MM.1S (cell line): ENCODE measurements around the gene TBCCD1.
A peak's percentile ranks its signal among the peaks of the same experiment; 100 is the strongest.

Experiments used
- DNase-seq: peaks from one replicate; pipeline ENCODE4 v3.0.0-alpha.2; 2015
- H2AFZ ChIP-seq: fragments of 300-600 bp; sonication (generic); 2 replicates; pipeline ENCODE4 v1.6.0; 2016; ENCODE audit warnings: antibody characterized with exemption, low read length
- H3F3A ChIP-seq: fragments of 300-600 bp; sonication (generic); 2 replicates; pipeline ENCODE4 v1.6.1; 2016; ENCODE audit warnings: mild to moderate bottlenecking, antibody characterized with exemption, low read length, moderate library complexity, mixed read lengths; ENCODE audit not compliant: insufficient read depth
- H3K27ac ChIP-seq: fragments of 300-600 bp; sonication (generic); 2 replicates; pipeline ENCODE4 v1.5.1; 2016; ENCODE audit warnings: mild to moderate bottlenecking, low read length
- H3K27me3 ChIP-seq: fragments of 300-600 bp; sonication (generic); replicated peaks from 2 replicates; pipeline ENCODE4 v1.6.0; 2016; ENCODE audit warnings: low read length; ENCODE audit not compliant: insufficient read depth
- H3K36me3 ChIP-seq: fragments of 300-600 bp; sonication (generic); replicated peaks from 2 replicates; pipeline ENCODE4 v1.6.1; 2016; ENCODE audit warnings: mild to moderate bottlenecking, low read length, mixed read lengths; ENCODE audit not compliant: insufficient read depth
- H3K4me1 ChIP-seq: fragments of 300-600 bp; sonication (generic); 2 replicates; pipeline ENCODE4 v1.6.1; 2016; ENCODE audit warnings: low read length, mixed read lengths
- H3K4me2 ChIP-seq: fragments of 300-600 bp; sonication (generic); 2 replicates; pipeline ENCODE4 v1.6.0; 2016; ENCODE audit warnings: low read depth, low read length
- H3K4me3 ChIP-seq: fragments of 300-600 bp; sonication (generic); 2 replicates; pipeline ENCODE4 v1.5.1; 2016; ENCODE audit warnings: low read length, mixed read lengths
- H3K79me2 ChIP-seq: fragments of 300-600 bp; sonication (generic); 2 replicates; pipeline ENCODE4 v1.6.1; 2016; ENCODE audit warnings: mixed run types, low read length, mixed read lengths
- H3K9ac ChIP-seq: fragments of 300-600 bp; sonication (generic); 2 replicates; pipeline ENCODE4 v1.6.1; 2016; ENCODE audit warnings: low read length, mixed read lengths
- H3K9me2 ChIP-seq: fragments of 300-600 bp; sonication (generic); replicated peaks from 2 replicates; pipeline ENCODE4 v1.6.1; 2016; ENCODE audit warnings: mild to moderate bottlenecking, low read length, mixed read lengths; ENCODE audit not compliant: insufficient read depth
- H3K9me3 ChIP-seq: fragments of 300-600 bp; sonication (generic); replicated peaks from 2 replicates; pipeline ENCODE4 v1.6.1; 2016; ENCODE audit warnings: mild to moderate bottlenecking, low read length, mixed read lengths; ENCODE audit not compliant: insufficient read depth
- H4K20me1 ChIP-seq: fragments of 300-600 bp; sonication (generic); 2 replicates; pipeline ENCODE4 v1.6.1; 2016; ENCODE audit warnings: mild to moderate bottlenecking, low read length, moderate library complexity, mixed read lengths; ENCODE audit not compliant: insufficient read depth
- CTCF ChIP-seq: fragments of 300-600 bp; sonication (generic); IDR thresholded peaks from 2 replicates; pipeline ENCODE4 v1.5.1; 2016; ENCODE audit warnings: antibody characterized with exemption, low read length, mixed read lengths
- EZH2 ChIP-seq: fragments of 300-600 bp; sonication (generic); optimal IDR thresholded peaks from 2 replicates; pipeline ENCODE3; 2017; ENCODE audit warnings: low read depth, mild to moderate bottlenecking, antibody characterized with exemption, low read length, mixed read lengths
- EZH2phosphoT487 ChIP-seq: fragments of 300-600 bp; sonication (generic); IDR thresholded peaks from 2 replicates; pipeline ENCODE4 v1.6.1; 2018; ENCODE audit warnings: antibody characterized with exemption, low read length

The TBCCD1 gene

GRCh38 chr3:186520957-186521842 lies 45.9 kb downstream of the TBCCD1 start:
- H3K27ac ChIP-seq: no peak overlapping the region
- no peaks in the 10 kb centered on the region for H3K4me1 ChIP-seq
- H3K9me2 ChIP-seq: no peaks in the 10 kb centered on the region
- H3K9ac ChIP-seq: no peak overlapping the region
- no peaks in the 10 kb centered on the region for H3K9me3 ChIP-seq
- H3K4me3 ChIP-seq: no peak overlapping the region
- H3K27me3 ChIP-seq: no peaks in the 10 kb centered on the region
- 0 out of 2 replicates have a peak overlapping the region, but pooled peaks have one; percentile 1 for H2AFZ ChIP-seq
- no peak for DNase-seq
- H3F3A ChIP-seq: no peaks in the 10 kb centered on the region
- TF ChIP-seq EZH2phosphoT487: no peak
- H3K79me2 ChIP-seq: no peaks in the 10 kb centered on the region
- no peaks in the 10 kb centered on the region for H4K20me1 ChIP-seq
- no peak overlapping the region for H3K4me2 ChIP-seq
- no peaks in the 10 kb centered on the region for H3K36me3 ChIP-seq

- H4K20me1 ChIP-seq: no peaks in the 10 kb centered on the region
- no peaks in the 10 kb centered on the region for H3F3A ChIP-seq
- H3K27ac ChIP-seq: no peak overlapping the region
- no peaks in the 10 kb centered on the region for H3K79me2 ChIP-seq
- H3K9me3 ChIP-seq: no peaks in the 10 kb centered on the region
- no peak overlapping the region for H3K9ac ChIP-seq
- no peaks in the 10 kb centered on the region for H3K27me3 ChIP-seq
- H3K4me2 ChIP-seq: no peak overlapping the region
- no peaks in the 10 kb centered on the region for H3K4me1 ChIP-seq
- no peak for DNase-seq
- H3K9me2 ChIP-seq: no peaks in the 10 kb centered on the region
- no peaks in the 10 kb centered on the region for H3K36me3 ChIP-seq
- no peak overlapping the region for H2AFZ ChIP-seq
- H3K4me3 ChIP-seq: no peak overlapping the region
- TF ChIP-seq EZH2 (no peak), EZH2phosphoT487 (no peak), CTCF (no peak)
Measured at GRCh38 chr3:186520431-186520830, 46.7 kb downstream of the TBCCD1 start.

GRCh38 chr3:186519021-186519658 lies 48.0 kb downstream of the TBCCD1 start:
- no peak overlapping the region for H3K27ac ChIP-seq
- no peaks in the 10 kb centered on the region for H3K9me3 ChIP-seq
- H3K4me1 ChIP-seq: no peaks in the 10 kb centered on the region
- no peak overlapping the region for H3K4me2 ChIP-seq
- no peak overlapping the region for H3K4me3 ChIP-seq
- TF ChIP-seq EZH2: no peak
- TF ChIP-seq CTCF: no peak
- TF ChIP-seq EZH2phosphoT487: no peak
- H2AFZ ChIP-seq: no peak overlapping the region
- no peaks in the 10 kb centered on the region for H3F3A ChIP-seq
- no peaks in the 10 kb centered on the region for H3K36me3 ChIP-seq
- H3K9me2 ChIP-seq: no peaks in the 10 kb centered on the region
- H3K79me2 ChIP-seq: no peaks in the 10 kb centered on the region
- no peaks in the 10 kb centered on the region for H3K27me3 ChIP-seq
- no peak overlapping the region for H3K9ac ChIP-seq
- DNase-seq: no peak
- no peaks in the 10 kb centered on the region for H4K20me1 ChIP-seq

- Histone ChIP-seq H3K79me2 (no peaks in the 10 kb centered on the region), H3K9me3 (no peaks in the 10 kb centered on the region), H3K4me1 (no peaks in the 10 kb centered on the region), H3K27ac (no peak overlapping the region), H3K27me3 (no peaks in the 10 kb centered on the region), H2AFZ (no peak overlapping the region), H3K9me2 (no peaks in the 10 kb centered on the region), H3F3A (no peaks in the 10 kb centered on the region), H3K9ac (no peak overlapping the region), H3K4me2 (no peak overlapping the region), H3K4me3 (no peak overlapping the region), H3K36me3 (no peaks in the 10 kb centered on the region), H4K20me1 (no peaks in the 10 kb centered on the region)
- DNase-seq: no peak
- TF ChIP-seq CTCF: no peak
- TF ChIP-seq EZH2: no peak
- no peak for TF ChIP-seq EZH2phosphoT487
Measured at GRCh38 chr3:186517218-186517617, 49.9 kb downstream of the TBCCD1 start.
